Ovary (tissue), 9 donors: Measurements from ENCODE around the gene SEC23A. TPM values are rescaled to one million over a fixed set of nuclear protein-coding genes. Genes with fewer than 3 reads are reported as not detected.

ENCODE experiments used
- DNase-seq, 5 donors: peaks; one replicate each; pipeline ENCODE4 v3.0.0-alpha.2; 2019 to 2020
- H3K27ac ChIP-seq, 2 donors: fragments of 200-600 bp; one replicate each; pipeline versions ENCODE4 v1.5.1 to v1.8.0; 2019 to 2022
- H3K27me3 ChIP-seq: fragments of 200-600 bp; one replicate; pipeline ENCODE4 v1.8.0; 2022
- H3K36me3 ChIP-seq: fragments of 200-600 bp; sonication (generic); one replicate; pipeline ENCODE4 v1.5.1; 2019
- H3K4me1 ChIP-seq: one replicate; pipeline ENCODE4 v1.8.1; 2013; ENCODE audit warnings: mild to moderate bottlenecking, moderate library complexity; ENCODE audit not compliant: insufficient read depth
- H3K4me3 ChIP-seq: fragments of 200-600 bp; sonication (generic); one replicate; pipeline ENCODE4 v1.5.1; 2017
- H3K9me3 ChIP-seq, 2 donors: fragments of 200-600 bp in 1 of 2; sonication (generic) in 1 of 2; one replicate each; pipeline versions ENCODE4 v1.5.1 to v1.8.1; 2013 to 2019; ENCODE audit warnings: mild to moderate bottlenecking in 1 of 2, moderate library complexity in 1 of 2
- CTCF ChIP-seq, 3 donors: fragments of 450-650 bp in 2 of 3; fragments of 200-600 bp in 1 of 3; IDR thresholded peaks; one replicate each; pipeline versions ENCODE4 v1.5.1 to v1.8.0; 2016 to 2022; ENCODE audit warnings: antibody characterized with exemption in 3 of 3, mild to moderate bottlenecking in 1 of 3
- EP300 ChIP-seq: sonication (generic); formaldehyde crosslinking; IDR thresholded peaks from one replicate; pipeline ENCODE4 v1.6.1; 2017; ENCODE audit warnings: antibody characterized with exemption
- POLR2A ChIP-seq: fragments of 450-650 bp; IDR thresholded peaks from one replicate; pipeline ENCODE4 v1.6.1; 2017; ENCODE audit warnings: antibody characterized with exemption, mild to moderate bottlenecking, moderate library complexity
- WGBS, 3 donors: extraction: QIAGEN DNeasy Blood & Tissue Kit in 1 of 3; methylation state at CpG; one replicate each; pipeline versions ENCODE4 v1.1.5 to v1.1.7; 2013 to 2017; 5-methylcytosine and 5-hydroxymethylcytosine counted together
- intact Hi-C, 4 donors: fragments of 100-400 bp; cut with DNase I; formaldehyde crosslinking; loops; one replicate each; pipeline versions ENCODE4 v1.11.0 to v1.15.1; 2022 to 2023
- polyA plus RNA-seq, 2 donors: library from polyadenylated mRNA; stranded (reverse); fragments of 200-250 nt in 1 of 2; fragments of 350-450 nt in 1 of 2; fragmentation: Illumina TruSeq in 1 of 2; extraction: RNeasy Lipid Tissue Mini Kit (QIAGEN cat#74804) in 1 of 2; gene quantifications; one replicate each; pipeline ENCODE4 v1.2.3, GENCODE V29; 2013 to 2014
- total RNA-seq, 7 donors: library from RNA; depleted of rRNA in 2 of 7; stranded (reverse); fragments of >200 nt in 2 of 7; fragmentation: NEBNext Ultra II Directional in 3 of 7; extraction: Animal tissue kit (Norgen Biotek cat#: 25700) in 3 of 7; gene quantifications; one replicate each; pipeline versions ENCODE4 v1.1.0 to v1.2.4, GENCODE V29; 2016 to 2023
- donor health status: DM: no; HTN: no; CAD: no; lungs with moderate emphysema.
- donor health status: DM: no; HTN: no; CAD: no.
- donor health status: Bipolar disorder and iron deficiency.
- donor health status: DM: yes; HTN: yes; CAD: no.
- donor health status: DM: no; HTN: no; CAD: no.
- donor health status: DM: yes; HTN: yes; CAD: no.

Gene SEC23A
- total and polyA plus RNA-seq, 9 donors, result 28.5 to 93.2 (median 81.9) TPM

GRCh38 chr14:38992067-38992844 is 110.8 kb downstream of the SEC23A start:
- H3K9me3 ChIP-seq, result no peaks in the 10 kb centered on the region
- H3K27me3 ChIP-seq, result no peaks in the 10 kb centered on the region
- intact Hi-C loops, result loop anchor here in 1 of 4 donors (5.0 kb wide), 1 partner anchor 1300 kb away; no protein-coding TSS in a partner anchor
- no peak for DNase-seq
- H3K36me3 ChIP-seq, result no peaks in the 10 kb centered on the region
- WGBS, 3 donors, result 69 to 81% (median 71%) methylated on average over 4 of the region's 4 CpGs
- no peak for TF ChIP-seq POLR2A
- TF ChIP-seq EP300, result no peak
- TF ChIP-seq CTCF (IDR thresholded peaks at IDR 0.05), result no peak
- no peak overlapping the region for H3K4me3 ChIP-seq
- H3K4me1 ChIP-seq, result no peaks in the 10 kb centered on the region
- no peak overlapping the region for H3K27ac ChIP-seq

DNA sequence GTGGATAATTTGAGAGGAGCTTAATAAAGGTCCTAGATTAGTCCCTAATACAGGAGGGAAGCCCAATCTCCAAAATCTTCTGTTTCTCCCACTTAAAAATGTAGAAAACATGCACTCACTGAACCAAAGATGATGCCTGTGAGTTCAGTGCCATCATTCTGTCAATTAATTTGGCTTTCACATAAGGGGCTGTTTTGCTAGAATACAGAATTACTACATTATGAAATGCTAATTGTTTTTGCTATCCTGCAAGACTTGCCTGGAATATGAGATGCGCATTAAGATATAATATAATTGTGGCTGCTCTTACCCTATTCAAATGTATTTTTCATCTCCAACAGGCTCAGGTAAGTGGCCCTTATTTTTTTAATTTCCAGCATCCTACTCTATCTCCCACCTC is 111.7 kb downstream of the SEC23A start:
- Histone ChIP-seq H3K9me3 (no peaks in the 10 kb centered on the region), H3K36me3 (no peaks in the 10 kb centered on the region), H3K27me3 (no peaks in the 10 kb centered on the region), H3K4me1 (no peaks in the 10 kb centered on the region), H3K4me3 (no peak overlapping the region), H3K27ac (no peak overlapping the region)
- DNase-seq, result no peak
- 93 to 100% (median 99%) methylated on average over 1 of the region's 1 CpG for WGBS, 3 donors
- intact Hi-C loops, result loop anchor here in 1 of 4 donors (5.0 kb wide), 1 partner anchor 1301 kb away; no protein-coding TSS in a partner anchor
- TF ChIP-seq POLR2A (no peak), CTCF (IDR thresholded peaks at IDR 0.05) (no peak), EP300 (no peak)

DNA sequence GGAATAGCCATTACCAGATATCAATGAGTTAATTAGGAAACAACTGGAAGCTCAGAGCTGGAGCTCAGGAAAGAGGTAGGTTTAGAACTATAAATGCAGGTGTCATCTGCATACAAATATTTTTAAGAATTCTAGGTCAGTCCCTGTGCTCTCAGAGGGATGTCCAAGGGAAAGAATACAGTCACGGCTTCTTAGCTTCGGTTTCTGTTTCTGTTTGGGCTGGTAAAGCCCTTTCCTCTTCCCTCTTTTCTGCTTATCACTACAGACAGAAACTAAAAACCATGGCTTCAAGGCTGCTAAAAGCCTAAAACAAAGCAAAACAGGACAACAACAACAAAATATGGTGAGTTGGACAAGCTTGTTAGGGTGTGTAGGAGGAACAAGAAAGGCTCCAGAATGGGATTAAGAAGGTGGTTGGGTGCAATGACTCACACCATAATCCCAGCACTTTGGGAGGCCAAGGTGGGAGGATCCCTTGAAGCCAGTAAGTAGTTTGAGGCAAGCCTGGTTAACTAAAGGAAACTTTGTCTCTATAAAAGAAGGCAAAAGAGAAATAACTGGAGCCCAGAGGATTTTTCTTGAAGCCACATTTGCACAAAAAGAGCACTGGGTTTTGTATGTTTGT is 113.0 kb downstream of the SEC23A start:
- no peak overlapping the region for H3K27ac ChIP-seq
- intact Hi-C loops, result loop anchor here in 1 of 4 donors (5.0 kb wide), 1 partner anchor 1302 kb away; no protein-coding TSS in a partner anchor

GRCh38 chr14:38987781-38988180 is 115.3 kb downstream of the SEC23A start:
- Histone ChIP-seq H3K9me3 (no peaks in the 10 kb centered on the region), H3K36me3 (no peaks in the 10 kb centered on the region), H3K4me3 (no peak overlapping the region), H3K4me1 (no peaks in the 10 kb centered on the region), H3K27me3 (no peaks in the 10 kb centered on the region), H3K27ac (no peak overlapping the region)
- 83 to 91% (median 86%) methylated on average over 2 of the region's 2 CpGs for WGBS, 3 donors
- no peak for DNase-seq
- no peak for TF ChIP-seq CTCF (IDR thresholded peaks at IDR 0.05)
- no peak for TF ChIP-seq EP300
- no peak for TF ChIP-seq POLR2A
- intact Hi-C loops, result no loop called here

More for the DNA sequence above, 113.0 kb downstream of the SEC23A start:
- WGBS, 3 donors, result 8 to 26% (median 13%) methylated on average over 2 of the region's 2 CpGs
- no peaks in the 10 kb centered on the region for H3K36me3 ChIP-seq
- H3K27me3 ChIP-seq, result no peaks in the 10 kb centered on the region
- no peaks in the 10 kb centered on the region for H3K9me3 ChIP-seq
- H3K4me1 ChIP-seq, result no peaks in the 10 kb centered on the region
- no peak for DNase-seq
- TF ChIP-seq CTCF (IDR thresholded peaks at IDR 0.05) (no peak), POLR2A (no peak), EP300 (no peak)
- H3K4me3 ChIP-seq, result no peak overlapping the region
